Measurements from ENCODE around the gene USP10. TPM values are rescaled to one million over a fixed set of nuclear protein-coding genes. Genes with fewer than 3 reads are reported as not detected.

Gene USP10
- total and polyA plus RNA-seq, 5 donors, result 25.8 to 66.5 (median 61.9) TPM

GRCh38 chr16:84753412-84754326, 53.9 kb downstream of the USP10 start:
- DNase-seq (no peak), ATAC-seq (no peak)
- Histone ChIP-seq H3K4me3 (ENCODE audit: low read length) (no peak overlapping the region), H3K4me1 (ENCODE audit: control insufficient read depth, insufficient read depth, low read length) (peaks cover 2% of the 10 kb centered on the region), H3K9me3 (ENCODE audit: control insufficient read depth, low read length) (no peaks in the 10 kb centered on the region), H3K27me3 (ENCODE audit: control insufficient read depth, insufficient read depth) (no peaks in the 10 kb centered on the region), H3K27ac (ENCODE audit: low read length) (no peak overlapping the region)
- intact Hi-C loops (cut with DNase I), result loop anchor here in 3 of 4 donors (2.0 to 10.0 kb wide), 3 partner anchors 199 to 331 kb away; no protein-coding TSS in a partner anchor
- 89% methylated on average over 14 of the region's 14 CpGs for WGBS

GRCh38 chr16:84754353-84754856, 54.6 kb downstream of the USP10 start:
- peaks cover 4% of the 10 kb centered on the region for H3K4me1 ChIP-seq (ENCODE audit: control insufficient read depth, insufficient read depth, low read length)
- no peak overlapping the region for H3K4me3 ChIP-seq (ENCODE audit: low read length)
- no peak for DNase-seq
- H3K9me3 ChIP-seq (ENCODE audit: control insufficient read depth, low read length), result no peaks in the 10 kb centered on the region
- no peaks in the 10 kb centered on the region for H3K27me3 ChIP-seq (ENCODE audit: control insufficient read depth, insufficient read depth)
- 11% methylated on average over 12 of the region's 12 CpGs for WGBS
- H3K27ac ChIP-seq (ENCODE audit: low read length), result no peak overlapping the region
- peak; percentile 56 to 78 for ATAC-seq
- intact Hi-C loops (cut with DNase I), result loop anchor here in 3 of 4 donors (2.0 to 10.0 kb wide), 3 partner anchors 198 to 330 kb away; no protein-coding TSS in a partner anchor

DNA sequence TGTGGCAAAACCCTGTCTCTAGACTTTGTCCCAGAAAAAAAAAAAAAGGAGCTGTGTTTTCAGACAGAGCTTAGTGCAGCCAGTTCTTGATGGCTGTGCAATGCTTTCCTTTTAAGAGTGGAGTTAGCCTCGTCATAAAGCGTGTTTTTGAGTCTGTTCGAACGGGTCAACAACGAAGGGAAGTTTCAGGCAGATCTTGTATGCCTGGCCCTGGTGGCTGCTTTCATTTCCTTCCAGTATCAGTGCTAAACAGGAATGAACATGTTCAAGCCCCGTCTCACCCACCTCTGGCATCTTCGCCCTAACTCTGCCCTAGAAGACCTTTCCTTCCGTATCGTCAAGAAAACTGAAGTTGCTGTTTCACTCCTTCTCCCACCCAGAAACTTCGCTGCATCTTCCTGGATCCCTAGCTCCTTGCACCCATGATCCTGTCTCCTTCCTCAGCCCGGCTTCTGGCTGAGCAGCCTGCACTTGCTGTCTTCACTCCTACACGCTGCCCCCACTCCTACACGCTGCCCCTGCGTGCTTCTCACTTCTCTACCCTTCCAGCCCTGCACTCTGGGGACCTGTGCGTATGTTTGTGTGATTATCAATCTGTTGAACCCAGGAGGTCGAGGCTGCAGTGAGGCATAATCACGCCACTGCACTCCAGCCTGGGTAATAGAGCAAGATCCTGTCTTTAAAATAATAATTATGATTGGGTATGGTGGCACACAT, 55.3 kb downstream of the USP10 start:
- Histone ChIP-seq H3K27ac (ENCODE audit: low read length) (no peak overlapping the region), H3K4me3 (ENCODE audit: low read length) (no peak overlapping the region), H3K27me3 (ENCODE audit: control insufficient read depth, insufficient read depth) (no peaks in the 10 kb centered on the region), H3K9me3 (ENCODE audit: control insufficient read depth, low read length) (no peaks in the 10 kb centered on the region), H3K4me1 (ENCODE audit: control insufficient read depth, insufficient read depth, low read length) (peaks cover 4% of the 10 kb centered on the region)
- peak in 1 of 2 donors; percentile 31 for ATAC-seq
- DNase-seq, result no peak
- 81% methylated on average over 17 of the region's 17 CpGs for WGBS
- intact Hi-C loops (cut with DNase I), result loop anchor here (2.0 to 10.0 kb wide), 4 partner anchors 197 to 330 kb away; no protein-coding TSS in a partner anchor

DNA sequence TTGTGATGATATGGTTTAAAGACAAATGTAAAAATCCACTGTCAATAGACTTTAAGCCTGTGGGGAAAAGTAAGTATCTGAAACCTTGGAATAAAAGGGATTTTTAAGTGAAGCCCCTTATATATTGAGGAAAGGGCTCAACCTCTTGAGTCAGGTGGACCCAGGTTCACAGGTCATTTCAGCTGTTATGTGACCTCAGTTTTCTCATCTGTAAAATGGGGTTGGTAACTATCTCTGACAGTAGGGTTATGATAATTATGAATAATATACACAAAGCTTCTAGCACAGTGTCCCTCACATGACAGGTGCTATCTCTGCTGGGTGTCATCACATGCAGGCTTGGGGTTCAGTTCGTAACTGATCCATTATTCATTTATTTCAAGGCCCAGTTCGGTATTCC, 57.0 kb downstream of the USP10 start:
- Histone ChIP-seq H3K4me3 (ENCODE audit: low read length) (no peak overlapping the region), H3K27ac (ENCODE audit: low read length) (no peak overlapping the region), H3K27me3 (ENCODE audit: control insufficient read depth, insufficient read depth) (no peaks in the 10 kb centered on the region), H3K9me3 (ENCODE audit: control insufficient read depth, low read length) (no peaks in the 10 kb centered on the region), H3K4me1 (ENCODE audit: control insufficient read depth, insufficient read depth, low read length) (peaks cover 4% of the 10 kb centered on the region)
- intact Hi-C loops (cut with DNase I), result loop anchor here in 2 of 4 donors (5.0 to 10.0 kb wide), 3 partner anchors 195 to 328 kb away; no protein-coding TSS in a partner anchor
- 47% methylated on average over 2 of the region's 2 CpGs for WGBS
- DNase-seq (no peak), ATAC-seq (no peak)

GRCh38 chr16:84758627-84759026, 58.8 kb downstream of the USP10 start:
- Histone ChIP-seq H3K4me3 (ENCODE audit: low read length) (no peak overlapping the region), H3K4me1 (ENCODE audit: control insufficient read depth, insufficient read depth, low read length) (peaks cover 4% of the 10 kb centered on the region), H3K9me3 (ENCODE audit: control insufficient read depth, low read length) (no peaks in the 10 kb centered on the region), H3K27ac (ENCODE audit: low read length) (no peak overlapping the region), H3K27me3 (ENCODE audit: control insufficient read depth, insufficient read depth) (no peaks in the 10 kb centered on the region)
- intact Hi-C loops (cut with DNase I), result loop anchor here in 2 of 4 donors (5.0 to 10.0 kb wide), 3 partner anchors 194 to 326 kb away; no protein-coding TSS in a partner anchor
- ATAC-seq (no peak), DNase-seq (no peak)
- WGBS, result 59% methylated on average over 7 of the region's 7 CpGs

DNA sequence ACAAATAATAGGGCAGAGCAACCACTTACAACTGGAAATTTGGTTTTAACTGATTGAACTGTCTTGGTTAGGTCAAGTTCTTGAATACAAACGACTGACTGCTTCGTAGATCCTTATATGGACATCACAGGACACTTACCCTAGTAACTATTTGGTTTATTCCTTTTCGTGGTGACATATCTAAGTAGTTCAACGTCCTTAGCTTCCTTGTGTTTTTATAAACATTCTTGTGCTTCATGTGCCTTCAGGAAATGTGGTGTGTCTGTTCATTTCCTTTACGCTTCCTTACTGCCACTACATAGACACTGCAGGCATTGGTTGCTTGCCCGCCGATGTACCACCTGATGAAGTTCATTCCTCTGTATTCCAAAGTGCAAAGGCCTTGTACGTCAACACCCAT, 59.3 kb downstream of the USP10 start:
- intact Hi-C loops (cut with DNase I), result loop anchor here in 2 of 4 donors (5.0 to 10.0 kb wide), 3 partner anchors 193 to 326 kb away; no protein-coding TSS in a partner anchor
- 54% methylated on average over 8 of the region's 8 CpGs for WGBS
- H3K27me3 ChIP-seq (ENCODE audit: control insufficient read depth, insufficient read depth), result no peaks in the 10 kb centered on the region
- DNase-seq, result no peak
- no peak overlapping the region for H3K27ac ChIP-seq (ENCODE audit: low read length)
- H3K9me3 ChIP-seq (ENCODE audit: control insufficient read depth, low read length), result no peaks in the 10 kb centered on the region
- ATAC-seq, result no peak
- no peak overlapping the region for H3K4me3 ChIP-seq (ENCODE audit: low read length)
- peaks cover 4% of the 10 kb centered on the region for H3K4me1 ChIP-seq (ENCODE audit: control insufficient read depth, insufficient read depth, low read length)

- DNase-seq, result no peak
- Histone ChIP-seq H3K4me1 (ENCODE audit: control insufficient read depth, insufficient read depth, low read length) (peaks cover 4% of the 10 kb centered on the region), H3K27ac (ENCODE audit: low read length) (no peak overlapping the region), H3K4me3 (ENCODE audit: low read length) (no peak overlapping the region), H3K27me3 (ENCODE audit: control insufficient read depth, insufficient read depth) (no peaks in the 10 kb centered on the region), H3K9me3 (ENCODE audit: control insufficient read depth, low read length) (no peaks in the 10 kb centered on the region)
- ATAC-seq, result no peak
- 94% methylated on average over 3 of the region's 3 CpGs for WGBS
- intact Hi-C loops (cut with DNase I), result loop anchor here in 2 of 4 donors (5.0 to 10.0 kb wide), 3 partner anchors 192 to 325 kb away; no protein-coding TSS in a partner anchor
Observed at GRCh38 chr16:84759906-84760305, 60.1 kb downstream of the USP10 start.

DNA sequence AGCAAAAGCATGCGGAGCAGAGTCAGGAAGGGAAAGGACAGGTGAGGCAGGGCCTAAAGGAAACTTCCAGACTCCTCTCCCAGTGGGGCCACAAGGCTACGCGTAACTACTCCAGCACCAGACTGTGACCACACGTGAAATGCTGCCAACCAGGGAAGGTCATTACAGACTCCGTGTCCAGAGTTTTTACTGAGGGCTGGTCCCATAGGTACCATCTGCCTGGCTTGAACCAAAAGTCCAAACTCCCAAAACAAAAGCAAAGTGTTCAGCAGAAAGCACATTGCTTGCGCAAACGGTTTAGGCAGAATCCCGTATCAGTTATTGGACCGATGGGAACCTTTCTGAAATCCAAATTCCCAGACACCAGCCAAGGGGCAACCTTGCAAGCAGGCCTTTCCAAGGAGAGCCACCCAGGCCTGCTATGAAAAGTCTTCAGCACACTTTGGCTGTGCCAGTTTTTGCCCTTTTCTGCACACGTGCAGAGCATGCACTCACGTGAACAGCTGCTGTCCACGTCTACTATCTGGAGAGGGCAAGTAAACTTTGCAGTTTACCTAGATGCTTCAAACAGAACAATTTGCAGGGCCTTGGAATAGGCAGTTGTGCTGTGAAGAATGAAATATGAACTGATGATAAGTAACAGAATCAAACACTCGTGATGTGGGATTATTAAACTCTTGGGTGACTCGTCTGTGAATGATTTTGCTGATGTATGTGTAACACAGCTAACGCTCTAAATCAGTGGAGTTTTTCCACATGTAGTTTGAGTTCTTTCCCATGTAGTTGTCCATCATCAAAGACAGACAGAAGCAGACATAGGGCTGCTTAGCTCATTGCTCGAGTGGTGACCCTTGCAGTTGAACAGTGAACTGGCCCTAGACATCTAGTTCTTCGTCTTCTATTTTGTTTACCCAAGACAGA, 61.9 kb downstream of the USP10 start:
- Histone ChIP-seq H3K27ac (ENCODE audit: low read length) (no peak overlapping the region), H3K9me3 (ENCODE audit: control insufficient read depth, low read length) (no peaks in the 10 kb centered on the region), H3K4me3 (ENCODE audit: low read length) (no peak overlapping the region), H3K4me1 (ENCODE audit: control insufficient read depth, insufficient read depth, low read length) (peaks cover 4% of the 10 kb centered on the region), H3K27me3 (ENCODE audit: control insufficient read depth, insufficient read depth) (no peaks in the 10 kb centered on the region)
- 90% methylated on average over 17 of the region's 17 CpGs for WGBS
- ATAC-seq, result no peak
- DNase-seq, result no peak
- intact Hi-C loops (cut with DNase I), result no loop called here

- DNase-seq, result no peak
- H3K9me3 ChIP-seq (ENCODE audit: control insufficient read depth, low read length), result no peaks in the 10 kb centered on the region
- H3K27me3 ChIP-seq (ENCODE audit: control insufficient read depth, insufficient read depth), result no peaks in the 10 kb centered on the region
- H3K4me1 ChIP-seq (ENCODE audit: control insufficient read depth, insufficient read depth, low read length), result peaks cover 4% of the 10 kb centered on the region
- ATAC-seq, result no peak
- no peak overlapping the region for H3K4me3 ChIP-seq (ENCODE audit: low read length)
- H3K27ac ChIP-seq (ENCODE audit: low read length), result no peak overlapping the region
- intact Hi-C loops (cut with DNase I), result no loop called here
- 94% methylated on average over 8 of the region's 8 CpGs for WGBS
Observed at GRCh38 chr16:84763164-84763563, 63.4 kb downstream of the USP10 start.

DNA sequence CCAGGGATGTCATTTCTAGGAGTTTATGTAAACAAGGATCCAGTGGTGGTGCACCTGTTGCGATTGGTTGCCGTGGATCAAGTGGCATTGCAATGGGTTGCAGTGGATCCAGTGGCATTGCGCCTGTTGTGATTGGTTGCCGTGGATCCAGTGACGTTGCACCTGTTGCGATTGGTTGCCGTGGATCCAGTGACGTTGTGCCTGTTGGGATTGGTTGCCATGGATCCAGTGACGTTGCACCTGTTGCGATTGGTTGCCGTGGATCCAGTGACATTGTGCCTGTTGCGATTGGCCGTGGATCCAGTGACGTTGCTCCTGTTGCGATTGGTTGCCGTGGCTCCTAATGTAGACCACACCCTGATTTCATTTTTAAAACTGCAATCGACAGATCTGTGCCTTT, 63.8 kb downstream of the USP10 start:
- intact Hi-C loops (cut with DNase I), result no loop called here

More for the DNA sequence above, 63.8 kb downstream of the USP10 start:
- no peak for ATAC-seq
- H3K27ac ChIP-seq (ENCODE audit: low read length), result no peak overlapping the region
- H3K4me3 ChIP-seq (ENCODE audit: low read length), result no peak overlapping the region
- 95% methylated on average over 17 of the region's 17 CpGs for WGBS
- no peaks in the 10 kb centered on the region for H3K9me3 ChIP-seq (ENCODE audit: control insufficient read depth, low read length)
- no peaks in the 10 kb centered on the region for H3K27me3 ChIP-seq (ENCODE audit: control insufficient read depth, insufficient read depth)
- no peak for DNase-seq
- peaks cover 3% of the 10 kb centered on the region for H3K4me1 ChIP-seq (ENCODE audit: control insufficient read depth, insufficient read depth, low read length)
